Fibroblast of lung (primary cell): Measurements from ENCODE around the gene SERPINI1. TPM values are rescaled to one million over a fixed set of nuclear protein-coding genes. Genes with fewer than 3 reads are reported as not detected.

Source experiments
- DNase-seq, 2 donors: peaks; one replicate each; pipeline versions ENCODE4 v3.0.0 to v3.0.0-alpha.2; 2010; ENCODE audit warnings: low read depth in 2 of 2
- H2AFZ ChIP-seq: 2 replicates; pipeline ENCODE4 v1.5.1; 2012; ENCODE audit warnings: low read length, control low read depth, inconsistent platforms
- H3K27ac ChIP-seq: 2 replicates; pipeline ENCODE4 v1.5.1; 2011; ENCODE audit warnings: low read length, control low read depth; ENCODE audit not compliant: insufficient read depth
- H3K27me3 ChIP-seq: 2 replicates; pipeline ENCODE4 v1.5.1; 2011; ENCODE audit warnings: mild to moderate bottlenecking, low read length; ENCODE audit not compliant: control insufficient read depth, insufficient read depth
- H3K36me3 ChIP-seq: 2 replicates; pipeline ENCODE4 v1.5.1; 2011; ENCODE audit warnings: low read length; ENCODE audit not compliant: control insufficient read depth, insufficient read depth
- H3K4me1 ChIP-seq: 2 replicates; pipeline ENCODE4 v1.5.1; 2011; ENCODE audit warnings: low read length; ENCODE audit not compliant: control insufficient read depth, insufficient read depth; ENCODE audit errors: extremely low read depth
- H3K4me2 ChIP-seq: 2 replicates; pipeline ENCODE4 v1.5.1; 2011; ENCODE audit warnings: low read length, control low read depth; ENCODE audit not compliant: insufficient read depth; ENCODE audit errors: extremely low read depth
- H3K4me3 ChIP-seq, 4 experiments: fragments of 200-600 bp in 1 of 4; sonication (generic) in 1 of 4; replicated peaks in 1 of 4; 2 replicates each; pipeline ENCODE4 v1.5.1; 2011 to 2016; ENCODE audit warnings: low read length in 4 of 4, low read depth in 3 of 4, mild to moderate bottlenecking in 3 of 4, control low read depth in 2 of 4, inconsistent platforms in 1 of 4, mixed read lengths in 1 of 4; ENCODE audit not compliant: insufficient read depth in 1 of 4; ENCODE audit errors: control extremely low read depth in 1 of 4
- H3K79me2 ChIP-seq: 2 replicates; pipeline ENCODE4 v1.5.1; 2012; ENCODE audit warnings: mild to moderate bottlenecking, low read length, inconsistent platforms; ENCODE audit not compliant: control insufficient read depth, insufficient read depth
- H3K9ac ChIP-seq: 2 replicates; pipeline ENCODE4 v1.5.1; 2011; ENCODE audit warnings: mild to moderate bottlenecking, low read length, control low read depth; ENCODE audit not compliant: insufficient read depth
- H3K9me3 ChIP-seq: 2 replicates; pipeline ENCODE4 v1.5.1; 2012; ENCODE audit warnings: low read depth, low read length; ENCODE audit not compliant: control insufficient read depth, insufficient read depth
- H4K20me1 ChIP-seq: 2 replicates; pipeline ENCODE4 v1.5.1; 2011; ENCODE audit warnings: low read length; ENCODE audit not compliant: control insufficient read depth, insufficient read depth; ENCODE audit errors: extremely low read depth
- CTCF ChIP-seq, 2 donors: IDR thresholded peaks in 1 of 2; conservative IDR thresholded peaks in 1 of 2; 1 replicate in 1 of 2; 2 replicates in 1 of 2; pipeline ENCODE4 v1.5.1; 2011 to 2012; ENCODE audit warnings: low read length in 2 of 2, control low read depth in 1 of 2, inconsistent platforms in 1 of 2, low read depth in 1 of 2, mild to moderate bottlenecking in 1 of 2
- EZH2 ChIP-seq: IDR thresholded peaks from 2 replicates; pipeline ENCODE4 v1.5.1; 2012; ENCODE audit warnings: low read length, control low read depth, mild to moderate bottlenecking; ENCODE audit errors: missing control alignments
- polyA plus RNA-seq, 2 donors: library from polyadenylated mRNA; depleted of rRNA in 1 of 2; stranded (reverse) in 1 of 2; unstranded in 1 of 2; fragments of >200 nt; gene quantifications; 2 replicates each; pipeline ENCODE4 v1.2.1, GENCODE V29; 2011 to 2012; ENCODE audit warnings: missing spikeins in 1 of 2
- total RNA-seq: library from RNA; depleted of rRNA; stranded (reverse); fragments of >200 nt; gene quantifications from 2 replicates; pipeline ENCODE4 v1.2.1, GENCODE V29; 2014

The SERPINI1 gene
- total and polyA plus RNA-seq, 2 donors (not counting 1 experiment from before 2014, with no cell fraction given) = 3.0 to 5.8 TPM

GRCh38 chr3:167852216-167852615, 116.7 kb downstream of the SERPINI1 start:
- DNase-seq = peak; percentile 32 to 82
- TF ChIP-seq EZH2 (no peak), CTCF (conservative IDR thresholded peaks at IDR 0.05 in 1 of 2, IDR thresholded peaks at IDR 0.05 in 1 of 2; ENCODE audit: low read depth in 1 of 2, low read length in 2 of 2) (no peak)
- no peaks in the 10 kb centered on the region for H3K36me3 ChIP-seq

GRCh38 chr3:167854063-167854462, 118.5 kb downstream of the SERPINI1 start:
- H3K27me3 ChIP-seq = no peaks in the 10 kb centered on the region
- no peak overlapping the region for H3K4me3 ChIP-seq
- no peak for DNase-seq
- no peak overlapping the region for H3K27ac ChIP-seq
- TF ChIP-seq EZH2 = no peak
- TF ChIP-seq CTCF (conservative IDR thresholded peaks at IDR 0.05 in 1 of 2, IDR thresholded peaks at IDR 0.05 in 1 of 2; ENCODE audit: low read depth in 1 of 2, low read length in 2 of 2) = no peak
- H2AFZ ChIP-seq = no peak overlapping the region
- H3K9ac ChIP-seq = no peak overlapping the region
- H4K20me1 ChIP-seq = no peaks in the 10 kb centered on the region
- no peaks in the 10 kb centered on the region for H3K79me2 ChIP-seq
- peaks cover 13% of the 10 kb centered on the region for H3K4me1 ChIP-seq
- H3K9me3 ChIP-seq = no peaks in the 10 kb centered on the region
- H3K4me2 ChIP-seq = no peak overlapping the region
- no peaks in the 10 kb centered on the region for H3K36me3 ChIP-seq

More at GRCh38 chr3:167852216-167852615, 116.7 kb downstream of the SERPINI1 start:
- Histone ChIP-seq H3K27ac (peak overlapping the region; percentile 47), H4K20me1 (no peaks in the 10 kb centered on the region), H3K4me2 (peak overlapping the region; percentile 48), H2AFZ (no peak overlapping the region), H3K4me1 (peaks cover 13% of the 10 kb centered on the region), H3K4me3 (no peak overlapping the region), H3K27me3 (no peaks in the 10 kb centered on the region), H3K9me3 (no peaks in the 10 kb centered on the region), H3K79me2 (no peaks in the 10 kb centered on the region), H3K9ac (no peak overlapping the region)

GRCh38 chr3:167854846-167855245, 119.3 kb downstream of the SERPINI1 start:
- Histone ChIP-seq H3K4me1 (peaks cover 13% of the 10 kb centered on the region), H2AFZ (no peak overlapping the region), H3K4me2 (peak overlapping the region; percentile 9), H3K27me3 (no peaks in the 10 kb centered on the region), H3K4me3 (no peak overlapping the region), H3K9me3 (no peaks in the 10 kb centered on the region), H3K27ac (no peak overlapping the region), H3K9ac (peak overlapping the region; percentile 4), H4K20me1 (no peaks in the 10 kb centered on the region), H3K36me3 (no peaks in the 10 kb centered on the region), H3K79me2 (no peaks in the 10 kb centered on the region)
- peak in 1 of 2 donors; percentile 66 for DNase-seq
- TF ChIP-seq CTCF (conservative IDR thresholded peaks at IDR 0.05 in 1 of 2, IDR thresholded peaks at IDR 0.05 in 1 of 2; ENCODE audit: low read depth in 1 of 2, low read length in 2 of 2) (no peak), EZH2 (no peak)
